Spleen (tissue), 7 donors: Measurements from ENCODE around the gene CHIC1.

Experiments
- CTCF ChIP-seq, 11 experiments: fragments of 200-600 bp in 7 of 11; fragments of 450-650 bp in 4 of 11; sonication (generic) in 4 of 11; IDR thresholded peaks in 8 of 11; conservative IDR thresholded peaks in 3 of 11; 1 replicate in 7 of 11; 2 replicates in 4 of 11; pipeline versions ENCODE4 v1.4.0 to v1.8.0; 2016 to 2021; ENCODE audit warnings: antibody characterized with exemption in 11 of 11, inconsistent platforms in 4 of 11, mild to moderate bottlenecking in 1 of 11
- POLR2A ChIP-seq, 3 donors: fragments of 450-650 bp; IDR thresholded peaks; one replicate each; pipeline ENCODE4 v1.5.1; 2017; ENCODE audit warnings: antibody characterized with exemption in 3 of 3, mild to moderate bottlenecking in 1 of 3
- POLR2AphosphoS5 ChIP-seq, 3 donors: sonication (generic); formaldehyde crosslinking; IDR thresholded peaks; one replicate each; pipeline ENCODE4 v1.5.1; 2017; ENCODE audit warnings: antibody characterized with exemption in 3 of 3
- donor health status: DM: no; HTN: no; CAD: no; lungs with moderate emphysema.
- donor health status: DM: no; HTN: no; CAD: no.
- donor health status: DM: no; HTN: no; CAD: no.

- no peak for TF ChIP-seq CTCF (IDR thresholded peaks at IDR 0.05 in 8 of 11, conservative IDR thresholded peaks at IDR 0.05 in 3 of 11)
- no peak for TF ChIP-seq POLR2AphosphoS5 (IDR thresholded peaks at IDR 0.05)
- no peak for TF ChIP-seq POLR2A (IDR thresholded peaks at IDR 0.05)
These were observed 36.9 kb upstream of the CHIC1 start for GRCh38 chrX:73525928-73526690.
